Measurements from ENCODE around the gene RAD51C.
"Not testable (repeated sequence)": the region's sequence is repeated elsewhere in the genome, so short reads cannot be mapped to it uniquely, and the experiment has no call there.

RAD51C gene

GRCh38 chr17:58686980-58687379 is 5.4 kb upstream of the RAD51C start:
- Histone ChIP-seq H3K27ac (ENCODE audit: low read length) (no peak overlapping the region), H3K4me1 (ENCODE audit: low read length) (peaks cover 3% of the 10 kb centered on the region), H3K36me3 (replicated peaks; ENCODE audit: low read depth, low read length) (no peaks in the 10 kb centered on the region), H2AFZ (ENCODE audit: low read depth, low read length) (no peak overlapping the region), H3K27me3 (ENCODE audit: low read depth, low read length) (no peaks in the 10 kb centered on the region), H3K9me3 (ENCODE audit: insufficient read depth, low read length) (no peaks in the 10 kb centered on the region), H3K79me2 (ENCODE audit: low read length) (no peaks in the 10 kb centered on the region), H3K4me2 (ENCODE audit: low read length) (no peak overlapping the region), H3K4me3 (ENCODE audit: low read length) (no peak overlapping the region), H4K20me1 (ENCODE audit: insufficient read depth, low read length) (no peaks in the 10 kb centered on the region), H3K9ac (ENCODE audit: low read length) (no peak overlapping the region)
- TF ChIP-seq EZH2phosphoT487 (IDR thresholded peaks at IDR 0.05; ENCODE audit: low read depth) (no peak), CTCF (IDR thresholded peaks at IDR 0.05; ENCODE audit: low read depth, low read length) (no peak)

- H3K79me2 ChIP-seq (ENCODE audit: low read length), result peaks cover 11% of the 10 kb centered on the region
- no peak overlapping the region for H2AFZ ChIP-seq (ENCODE audit: low read depth, low read length)
- TF ChIP-seq EZH2phosphoT487 (IDR thresholded peaks at IDR 0.05; ENCODE audit: low read depth) (no peak), CTCF (IDR thresholded peaks at IDR 0.05; ENCODE audit: low read depth, low read length) (no peak)
- no peak overlapping the region for H3K4me3 ChIP-seq (ENCODE audit: low read length)
- no peaks in the 10 kb centered on the region for H3K36me3 ChIP-seq (replicated peaks; ENCODE audit: low read depth, low read length)
- no peak overlapping the region for H3K27ac ChIP-seq (ENCODE audit: low read length)
- no peaks in the 10 kb centered on the region for H3K27me3 ChIP-seq (ENCODE audit: low read depth, low read length)
- no peaks in the 10 kb centered on the region for H3K9me3 ChIP-seq (ENCODE audit: insufficient read depth, low read length)
- H3K4me1 ChIP-seq (ENCODE audit: low read length), result peaks cover 10% of the 10 kb centered on the region
- H3K9ac ChIP-seq (ENCODE audit: low read length), result no peak overlapping the region
- no peaks in the 10 kb centered on the region for H4K20me1 ChIP-seq (ENCODE audit: insufficient read depth, low read length)
- no peak overlapping the region for H3K4me2 ChIP-seq (ENCODE audit: low read length)
These were observed 3.9 kb upstream of the RAD51C start for GRCh38 chr17:58688521-58688920.

- not testable (repeated sequence) for H3K36me3 ChIP-seq (replicated peaks; ENCODE audit: low read depth, low read length); H3K4me3 ChIP-seq (ENCODE audit: low read length); H3K27ac ChIP-seq (ENCODE audit: low read length); H4K20me1 ChIP-seq (ENCODE audit: insufficient read depth, low read length); H3K4me2 ChIP-seq (ENCODE audit: low read length); H3K27me3 ChIP-seq (ENCODE audit: low read depth, low read length); H3K9me3 ChIP-seq (ENCODE audit: insufficient read depth, low read length); H3K9ac ChIP-seq (ENCODE audit: low read length); H2AFZ ChIP-seq (ENCODE audit: low read depth, low read length)
- Histone ChIP-seq H3K4me1 (ENCODE audit: low read length) (peaks cover 17% of the 10 kb centered on the region), H3K79me2 (ENCODE audit: low read length) (peaks cover 26% of the 10 kb centered on the region)
These were observed 2.4 kb upstream of the RAD51C start for GRCh38 chr17:58690033-58690432.

GRCh38 chr17:58691701-58692238 is 632 bp upstream of the RAD51C start, which contains the start of gene TEX14:
Gene TEX14 (minus strand): TSS chr17:58692045. CDS start chr17:58652001, 40,044 bp downstream.
- TF ChIP-seq CTCF (IDR thresholded peaks at IDR 0.05; ENCODE audit: low read depth, low read length), result no peak
- no peak for TF ChIP-seq EZH2phosphoT487 (IDR thresholded peaks at IDR 0.05; ENCODE audit: low read depth)
- H3K9me3 ChIP-seq (ENCODE audit: insufficient read depth, low read length), result no peaks in the 10 kb centered on the region
- H3K79me2 ChIP-seq (ENCODE audit: low read length), result peaks cover 32% of the 10 kb centered on the region
- H3K27me3 ChIP-seq (ENCODE audit: low read depth, low read length), result no peaks in the 10 kb centered on the region
- peaks cover 20% of the 10 kb centered on the region for H3K4me1 ChIP-seq (ENCODE audit: low read length)
- peak within 1 kb of the TSS; percentile 96 for H2AFZ ChIP-seq (ENCODE audit: low read depth, low read length)
- H4K20me1 ChIP-seq (ENCODE audit: insufficient read depth, low read length), result no peaks in the 10 kb centered on the region
- H3K36me3 ChIP-seq (replicated peaks; ENCODE audit: low read depth, low read length), result peaks cover 16% of the 10 kb centered on the region
- peak within 1 kb of the TSS; percentile 92 for H3K4me3 ChIP-seq (ENCODE audit: low read length)
- peak within 1 kb of the TSS; percentile 88 for H3K4me2 ChIP-seq (ENCODE audit: low read length)
- peak within 1 kb of the TSS; percentile 71 for H3K27ac ChIP-seq (ENCODE audit: low read length)
- H3K9ac ChIP-seq (ENCODE audit: low read length), result peak within 1 kb of the TSS; percentile 87
